ENCODE measurements around the gene CSTB.
A peak's percentile ranks its signal among the peaks of the same experiment; 100 is the strongest.

CSTB gene

GRCh38 chr21:43728467-43729390, 47.4 kb downstream of the CSTB start:
- DNase-seq (ENCODE audit: low read depth), result peak; percentile 56

GRCh38 chr21:43728154-43728466, 48.0 kb downstream of the CSTB start:
- no peak for DNase-seq (ENCODE audit: low read depth)

- no peak for DNase-seq (ENCODE audit: low read depth)
These were observed 48.5 kb downstream of the CSTB start for GRCh38 chr21:43727519-43728153.

GRCh38 chr21:43726686-43727518, 49.2 kb downstream of the CSTB start:
- no peak for DNase-seq (ENCODE audit: low read depth)

All from stimulated activated CD8-positive, alpha-beta memory T cell treated with anti-CD3 and anti-CD28 coated beads, Interleukin-12 subunit alpha, Interleukin-12 subunit beta, amount 100 ng/mL, for 1 hour (primary cell).